H9 (cell line): ENCODE results near the gene EPHA3. TPM values are rescaled to one million over a fixed set of nuclear protein-coding genes. Genes with fewer than 3 reads are reported as not detected.

Experiments
- DNase-seq: peaks from one replicate; pipeline ENCODE4 v3.0.0-alpha.2; 2017
- H2AFZ ChIP-seq: one replicate; pipeline ENCODE4 v1.6.1; 2013; ENCODE audit warnings: mild to moderate bottlenecking, low read length, control low read depth, moderate library complexity
- H2AK5ac ChIP-seq: 2 replicates; pipeline ENCODE4 v1.6.1; 2013; ENCODE audit warnings: low read length, control low read depth, mixed read lengths; ENCODE audit not compliant: insufficient read length
- H2BK120ac ChIP-seq: one replicate; pipeline ENCODE4 v1.6.1; 2013; ENCODE audit warnings: low read depth, mild to moderate bottlenecking, low read length, control low read depth, inconsistent platforms; ENCODE audit not compliant: poor library complexity, severe bottlenecking
- H2BK12ac ChIP-seq: 2 replicates; pipeline ENCODE4 v1.6.1; 2013; ENCODE audit warnings: low read length, control low read depth, mixed read lengths, low read depth; ENCODE audit not compliant: insufficient read length
- H2BK15ac ChIP-seq: 2 replicates; pipeline ENCODE4 v1.6.1; 2013; ENCODE audit warnings: low read depth, low read length, control low read depth
- H2BK20ac ChIP-seq: one replicate; pipeline ENCODE4 v1.6.1; 2013; ENCODE audit warnings: low read depth, mild to moderate bottlenecking, low read length, control low read depth, inconsistent platforms; ENCODE audit not compliant: poor library complexity, severe bottlenecking
- H2BK5ac ChIP-seq: 2 replicates; pipeline ENCODE4 v1.6.1; 2013; ENCODE audit warnings: low read length, control low read depth, mixed read lengths; ENCODE audit not compliant: insufficient read length
- H3K14ac ChIP-seq: 2 replicates; pipeline ENCODE4 v1.6.1; 2013; ENCODE audit warnings: low read length, control low read depth; ENCODE audit not compliant: insufficient read depth
- H3K18ac ChIP-seq: 2 replicates; pipeline ENCODE4 v1.6.1; 2013; ENCODE audit warnings: low read depth, mild to moderate bottlenecking, mixed read lengths, low read length, control low read depth; ENCODE audit not compliant: insufficient read length
- H3K23ac ChIP-seq: 2 replicates; pipeline ENCODE4 v1.6.1; 2013; ENCODE audit warnings: low read length, control low read depth, mixed read lengths, low read depth; ENCODE audit not compliant: insufficient read length
- H3K23me2 ChIP-seq: 2 replicates; pipeline ENCODE4 v1.6.1; 2013; ENCODE audit warnings: low read depth, mild to moderate bottlenecking, mixed read lengths, low read length, control low read depth; ENCODE audit not compliant: insufficient read length, poor library complexity, severe bottlenecking
- H3K27ac ChIP-seq: 2 replicates; pipeline ENCODE4 v1.5.1; 2013; ENCODE audit warnings: low read length, control low read depth, mixed read lengths, low read depth; ENCODE audit not compliant: insufficient read length
- H3K27me3 ChIP-seq: 2 replicates; pipeline ENCODE4 v1.6.1; 2013; ENCODE audit warnings: low read length, control low read depth, inconsistent platforms; ENCODE audit not compliant: insufficient read depth
- H3K4ac ChIP-seq: 2 replicates; pipeline ENCODE4 v1.6.1; 2013; ENCODE audit warnings: low read depth, mild to moderate bottlenecking, control low read depth, inconsistent platforms, low read length, moderate library complexity
- H3K4me1 ChIP-seq: 2 replicates; pipeline ENCODE4 v1.6.1; 2013; ENCODE audit warnings: low read length, control low read depth, inconsistent platforms; ENCODE audit not compliant: insufficient read depth
- H3K4me2 ChIP-seq: 2 replicates; pipeline ENCODE4 v1.6.1; 2013; ENCODE audit warnings: low read length, control low read depth, mixed read lengths; ENCODE audit not compliant: insufficient read length, insufficient read depth
- H3K56ac ChIP-seq: 2 replicates; pipeline ENCODE4 v1.6.1; 2013; ENCODE audit warnings: low read depth, mild to moderate bottlenecking, mixed read lengths, low read length, control low read depth; ENCODE audit not compliant: insufficient read length
- H3K79me1 ChIP-seq: 2 replicates; pipeline ENCODE4 v1.6.1; 2013; ENCODE audit warnings: low read depth, mild to moderate bottlenecking, moderate library complexity, low read length, control low read depth, inconsistent platforms; ENCODE audit not compliant: insufficient read depth, poor library complexity, severe bottlenecking
- H3K79me2 ChIP-seq: 2 replicates; pipeline ENCODE4 v1.6.1; 2013; ENCODE audit warnings: low read length, control low read depth, inconsistent platforms; ENCODE audit not compliant: insufficient read depth
- H3K9ac ChIP-seq: 2 replicates; pipeline ENCODE4 v1.6.1; 2013; ENCODE audit warnings: low read length, control low read depth, mixed read lengths; ENCODE audit not compliant: insufficient read length; ENCODE audit errors: extremely low read depth
- H3K9me3 ChIP-seq: one replicate; pipeline ENCODE4 v1.6.1; 2013; ENCODE audit warnings: low read depth, low read length, inconsistent platforms; ENCODE audit not compliant: control insufficient read depth
- H3T11ph ChIP-seq: one replicate; pipeline ENCODE4 v1.6.1; 2013; ENCODE audit warnings: mild to moderate bottlenecking, low read length, control low read depth, inconsistent platforms
- H4K20me1 ChIP-seq: one replicate; pipeline ENCODE4 v1.6.1; 2013; ENCODE audit not compliant: control insufficient read depth, insufficient read length, insufficient read depth
- H4K5ac ChIP-seq: 2 replicates; pipeline ENCODE4 v1.6.1; 2013; ENCODE audit warnings: low read depth, mild to moderate bottlenecking, mixed read lengths, low read length, control low read depth; ENCODE audit not compliant: insufficient read length
- H4K8ac ChIP-seq: replicated peaks from 2 replicates; pipeline ENCODE4 v1.6.1; 2013; ENCODE audit warnings: low read length, control low read depth, mixed read lengths, low read depth; ENCODE audit not compliant: insufficient read length
- H4K91ac ChIP-seq: 2 replicates; pipeline ENCODE4 v1.6.1; 2013; ENCODE audit warnings: low read depth, mild to moderate bottlenecking, moderate library complexity, mixed read lengths, low read length, control low read depth; ENCODE audit not compliant: insufficient read length
- H3K27ac Mint-ChIP-seq, 3 experiments: 2 replicates in 2 of 3; 3 replicates in 1 of 3; pipeline ENCODE4 v1.8.0; 2020 to 2021; ENCODE audit warnings: mixed read lengths in 3 of 3, mild to moderate bottlenecking in 1 of 3, moderate library complexity in 1 of 3
- H3K27me3 Mint-ChIP-seq: 2 replicates; pipeline ENCODE4 v1.8.0; 2021; ENCODE audit warnings: low read depth, mild to moderate bottlenecking, moderate library complexity, mixed read lengths
- H3K36me3 Mint-ChIP-seq, 3 experiments: 2 replicates in 2 of 3; 3 replicates in 1 of 3; pipeline ENCODE4 v1.8.0; 2020 to 2021; ENCODE audit warnings: low read depth in 3 of 3, mixed read lengths in 3 of 3; ENCODE audit not compliant: insufficient read depth in 1 of 3
- H3K4me1 Mint-ChIP-seq, 2 experiments: 2 replicates each; pipeline ENCODE4 v1.8.0; 2020; ENCODE audit warnings: mixed read lengths in 2 of 2
- H3K4me3 Mint-ChIP-seq, 2 experiments: 2 replicates in 1 of 2; 3 replicates in 1 of 2; pipeline ENCODE4 v1.8.0; 2020 to 2021; ENCODE audit warnings: mild to moderate bottlenecking in 2 of 2, mixed read lengths in 2 of 2, moderate library complexity in 1 of 2
- H3K9me3 Mint-ChIP-seq, 2 experiments: 2 replicates in 1 of 2; 3 replicates in 1 of 2; pipeline ENCODE4 v1.8.0; 2020; ENCODE audit warnings: mild to moderate bottlenecking in 2 of 2, mixed read lengths in 2 of 2, moderate library complexity in 1 of 2
- WGBS: extraction: QIAGEN DNeasy Blood & Tissue Kit; methylation state at CpG from one replicate; pipeline ENCODE4 v1.1.7; 2013; ENCODE audit warnings: missing lambda C conversion rate, low lambda C conversion rate, mixed read lengths; ENCODE audit not compliant: insufficient read length; ENCODE audit errors: extremely low coverage; 5-methylcytosine and 5-hydroxymethylcytosine counted together
- total RNA-seq: library from RNA; stranded (reverse); gene quantifications from 2 replicates; pipeline ENCODE4 v1.2.1, GENCODE V29; 2021
- TF ChIP-seq, protein P1 (sequence below): fragments of 200-600 bp; sonication (generic); conservative IDR thresholded peaks from 3 replicates; pipeline ENCODE4 v1.8.0; 2021; ENCODE audit warnings: antibody characterized with exemption, mild to moderate bottlenecking

Gene EPHA3
- total RNA-seq, 1 experiment from 2014 or later: 0.66 TPM

DNA sequence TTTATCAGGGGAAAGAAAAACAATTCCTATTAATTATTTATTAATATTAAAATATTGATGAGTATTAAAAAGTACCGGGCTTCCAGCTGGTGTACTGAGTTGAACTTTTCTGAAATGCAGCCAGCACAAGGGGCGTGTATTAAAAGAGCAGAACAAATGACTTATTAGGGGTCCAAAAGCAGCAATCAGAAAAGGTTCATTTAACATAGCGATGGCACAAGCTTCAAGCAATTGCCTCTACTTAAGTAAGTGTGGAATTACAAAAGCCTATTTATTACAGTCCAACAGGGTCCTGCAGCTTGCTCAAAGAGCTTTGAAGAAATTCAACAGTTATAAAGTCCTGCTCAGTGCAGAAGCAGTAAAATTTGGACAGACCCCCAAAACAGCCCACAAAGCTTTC, 285.6 kb downstream of the EPHA3 start:
- Histone ChIP-seq H3K23ac (no peak overlapping the region), H4K8ac (no peak overlapping the region), H3K23me2 (no peaks in the 10 kb centered on the region), H4K91ac (no peak overlapping the region), H3K4me2 (no peak overlapping the region), H3K27ac (no peak overlapping the region), H4K5ac (no peak overlapping the region), H3K4me1 (no peaks in the 10 kb centered on the region), H3K56ac (no peak overlapping the region), H2AFZ (no peak overlapping the region), H3K14ac (no peak overlapping the region), H3K9ac (no peak overlapping the region), H4K20me1 (no peaks in the 10 kb centered on the region), H2BK15ac (no peak overlapping the region), H3K4ac (no peak overlapping the region), H3K18ac (no peak overlapping the region), H2BK20ac (no peak overlapping the region), H2BK5ac (no peak overlapping the region), H3K79me1 (no peaks in the 10 kb centered on the region), H3K9me3 (no peaks in the 10 kb centered on the region), H3K79me2 (no peaks in the 10 kb centered on the region), H2BK120ac (no peak overlapping the region), H2BK12ac (no peak overlapping the region), H3K27me3 (no peaks in the 10 kb centered on the region), H2AK5ac (no peak overlapping the region), H3T11ph (no peak overlapping the region)
- no peak for DNase-seq
- Mint-ChIP-seq H3K9me3 (no peaks in the 10 kb centered on the region), H3K4me3 (no peak overlapping the region), H3K4me1 (no peaks in the 10 kb centered on the region), H3K36me3 (no peaks in the 10 kb centered on the region; a peak in 1 of 7 replicates), H3K27me3 (no peaks in the 10 kb centered on the region), H3K27ac (no peak overlapping the region)
- TF ChIP-seq, protein P1, sequence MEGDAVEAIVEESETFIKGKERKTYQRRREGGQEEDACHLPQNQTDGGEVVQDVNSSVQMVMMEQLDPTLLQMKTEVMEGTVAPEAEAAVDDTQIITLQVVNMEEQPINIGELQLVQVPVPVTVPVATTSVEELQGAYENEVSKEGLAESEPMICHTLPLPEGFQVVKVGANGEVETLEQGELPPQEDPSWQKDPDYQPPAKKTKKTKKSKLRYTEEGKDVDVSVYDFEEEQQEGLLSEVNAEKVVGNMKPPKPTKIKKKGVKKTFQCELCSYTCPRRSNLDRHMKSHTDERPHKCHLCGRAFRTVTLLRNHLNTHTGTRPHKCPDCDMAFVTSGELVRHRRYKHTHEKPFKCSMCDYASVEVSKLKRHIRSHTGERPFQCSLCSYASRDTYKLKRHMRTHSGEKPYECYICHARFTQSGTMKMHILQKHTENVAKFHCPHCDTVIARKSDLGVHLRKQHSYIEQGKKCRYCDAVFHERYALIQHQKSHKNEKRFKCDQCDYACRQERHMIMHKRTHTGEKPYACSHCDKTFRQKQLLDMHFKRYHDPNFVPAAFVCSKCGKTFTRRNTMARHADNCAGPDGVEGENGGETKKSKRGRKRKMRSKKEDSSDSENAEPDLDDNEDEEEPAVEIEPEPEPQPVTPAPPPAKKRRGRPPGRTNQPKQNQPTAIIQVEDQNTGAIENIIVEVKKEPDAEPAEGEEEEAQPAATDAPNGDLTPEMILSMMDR: no peak
- WGBS: no CpG with 5 or more reads among the region's 3 CpGs
